NCI-H748 (cell line): ENCODE data around the gene PRPF19.

Experiments
- DNase-seq: peaks from one replicate; lab custom pipeline; 2025; ENCODE audit not compliant: unreplicated experiment; lab: John Stamatoyannopoulos, UW

The PRPF19 gene

DNA sequence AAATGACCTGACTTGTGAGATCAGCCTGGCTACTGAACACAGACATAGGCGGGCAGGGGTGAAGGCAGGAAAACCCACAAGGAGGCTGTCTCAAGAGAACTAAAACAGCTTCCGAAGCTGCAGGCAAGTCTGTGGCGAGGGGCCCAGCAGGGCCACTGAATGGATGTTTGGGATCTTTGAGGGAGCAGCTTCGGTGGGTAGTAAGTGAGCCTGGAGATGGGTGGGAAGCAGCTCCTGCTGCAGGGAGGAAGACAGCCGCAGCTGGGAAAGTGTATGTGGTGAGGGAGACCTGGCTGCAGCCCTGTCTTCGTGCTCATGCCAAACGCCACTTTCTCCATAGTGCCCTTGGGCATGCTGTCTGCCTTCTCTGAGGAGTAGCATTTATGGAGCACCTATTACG lies 61.0 kb downstream of the PRPF19 start:
- no peak for DNase-seq

DNA sequence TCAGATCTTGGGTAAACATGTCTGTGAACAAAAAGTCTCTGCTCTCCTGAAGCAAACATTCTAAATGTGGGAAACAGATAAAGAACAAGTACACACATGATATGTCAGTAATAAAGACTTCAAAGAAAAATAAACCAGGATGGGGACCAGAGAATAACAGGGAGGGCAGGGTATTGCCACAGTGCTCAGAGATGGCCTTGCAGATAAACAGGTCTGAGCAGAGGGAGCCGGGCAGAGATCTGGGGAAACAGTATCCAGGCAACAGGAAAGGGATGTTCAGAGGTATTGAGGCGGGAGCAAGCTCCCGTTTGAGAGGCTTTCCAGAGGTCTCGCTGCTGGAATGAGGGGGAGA lies 61.5 kb downstream of the PRPF19 start:
- no peak for DNase-seq

DNA sequence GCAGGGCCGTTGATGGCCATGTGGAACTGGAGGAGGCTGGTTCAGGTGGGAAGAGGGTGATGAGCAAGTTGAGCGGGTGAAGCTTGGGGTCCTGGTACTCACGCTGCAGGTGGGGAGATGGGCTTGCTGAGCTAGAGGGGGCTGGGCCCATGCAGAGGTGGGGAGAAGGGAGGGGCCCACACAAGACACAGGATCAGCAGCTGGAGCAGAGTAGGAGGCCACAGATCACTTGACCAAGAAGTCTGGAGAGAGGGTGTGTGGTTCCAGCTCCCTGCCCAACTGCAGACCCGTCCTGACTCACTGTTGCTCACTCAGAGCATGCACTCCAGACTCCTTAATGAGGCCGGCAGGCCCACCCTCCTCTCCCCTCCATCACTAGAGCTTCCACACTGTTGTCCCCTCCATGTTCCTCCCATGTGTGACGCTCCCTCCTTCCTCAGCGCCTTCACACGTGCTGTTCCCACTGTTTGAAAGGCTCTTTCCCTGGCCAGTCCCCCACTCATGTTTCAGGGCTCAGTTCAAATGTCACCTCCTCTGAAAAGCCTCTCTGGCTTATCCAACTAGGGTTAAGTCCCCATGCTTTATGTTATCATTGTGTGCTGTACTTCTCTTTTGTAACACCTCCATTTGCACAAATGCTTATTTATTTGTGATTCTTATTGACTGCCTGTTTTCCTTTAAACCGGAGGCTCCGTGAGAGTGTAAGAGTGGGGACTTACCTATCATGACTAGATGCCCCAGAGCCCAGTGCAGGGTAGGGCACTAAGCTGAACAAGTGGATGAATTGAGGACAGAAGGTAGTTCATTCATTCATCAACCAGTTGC lies 62.1 kb downstream of the PRPF19 start:
- no peak for DNase-seq

DNA sequence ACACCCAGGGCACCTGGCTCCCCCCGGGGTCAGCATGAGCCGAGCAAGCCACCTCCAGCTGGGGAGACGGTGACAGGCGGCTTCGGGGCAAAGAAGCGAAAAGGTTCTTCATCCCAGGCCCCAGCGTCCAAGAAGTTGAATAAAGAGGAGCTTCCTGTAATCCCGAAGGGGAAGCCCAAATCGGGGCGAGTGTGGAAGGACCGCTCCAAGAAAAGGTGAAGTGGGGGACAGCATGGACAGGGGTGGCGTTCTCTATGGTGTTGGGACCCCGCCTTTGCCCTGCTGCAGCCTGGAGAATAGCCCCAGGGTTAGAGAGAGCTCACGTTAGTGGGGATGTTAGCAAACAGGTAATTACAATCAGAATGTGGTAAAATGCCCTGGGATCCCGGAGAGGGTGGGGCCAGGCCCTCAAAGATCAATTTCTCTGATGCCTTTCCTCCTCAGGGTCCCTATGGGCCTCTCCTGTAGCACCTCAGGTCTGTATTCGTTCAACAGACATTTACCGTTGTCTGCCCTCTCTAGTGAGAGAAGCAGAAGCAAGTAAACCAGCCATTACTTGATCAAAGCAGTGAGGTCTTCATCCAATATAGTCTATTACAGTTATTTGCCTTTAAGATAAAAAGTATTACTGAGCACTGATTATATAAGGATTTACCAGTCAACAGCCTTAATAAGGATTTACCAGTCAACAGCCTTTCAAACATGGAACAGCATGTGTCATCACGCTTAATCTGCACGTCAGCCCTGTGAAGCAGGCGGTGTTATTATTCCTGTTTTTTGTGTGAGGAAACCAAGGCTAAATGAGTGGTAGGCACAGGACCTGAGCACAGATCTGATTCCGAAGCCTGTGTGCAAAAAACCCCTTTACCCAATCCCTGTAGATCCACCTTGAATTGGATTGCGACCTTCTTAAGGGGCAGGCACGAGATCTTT lies 63.5 kb downstream of the PRPF19 start:
- no peak for DNase-seq

DNA sequence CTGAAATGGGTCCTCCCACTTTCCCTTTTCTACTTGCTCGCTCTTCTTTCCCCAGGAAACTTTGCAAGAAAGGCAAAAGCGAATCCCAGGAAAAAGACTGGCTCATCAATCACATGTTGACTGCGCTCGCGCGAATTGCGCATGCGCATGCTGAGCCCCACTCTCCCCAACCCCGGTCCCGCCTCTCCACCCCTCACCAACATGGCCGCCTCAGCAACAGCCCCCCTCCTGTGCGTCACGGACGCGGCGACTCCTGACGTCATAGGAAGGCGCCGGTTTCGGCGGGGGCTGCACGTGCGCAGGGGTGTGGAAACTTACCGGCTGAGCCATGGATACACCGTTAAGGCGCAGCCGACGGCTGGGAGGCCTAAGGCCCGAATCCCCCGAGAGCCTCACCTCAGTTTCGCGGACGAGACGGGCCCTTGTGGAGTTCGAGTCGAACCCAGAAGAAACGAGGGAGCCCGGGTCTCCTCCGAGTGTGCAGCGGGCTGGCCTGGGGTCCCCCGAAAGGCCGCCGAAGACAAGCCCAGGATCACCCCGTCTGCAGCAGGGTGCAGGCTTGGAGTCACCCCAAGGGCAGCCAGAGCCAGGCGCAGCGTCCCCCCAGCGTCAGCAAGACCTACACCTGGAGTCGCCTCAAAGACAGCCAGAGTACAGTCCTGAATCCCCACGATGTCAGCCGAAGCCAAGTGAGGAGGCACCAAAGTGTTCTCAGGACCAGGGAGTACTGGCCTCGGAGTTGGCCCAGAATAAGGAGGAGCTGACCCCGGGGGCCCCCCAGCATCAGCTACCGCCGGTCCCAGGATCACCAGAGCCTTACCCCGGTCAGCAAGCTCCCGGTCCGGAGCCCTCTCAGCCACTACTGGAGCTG lies 64.4 kb downstream of the PRPF19 start, which contains the start of gene CCDC86:
CCDC86 (plus strand) TSS at position 317 of the 871 bp plus-strand sequence; CDS start at position 329, 12 bp downstream.
- peak; percentile 95 for DNase-seq
